GM23248 (cell line): ENCODE results near the gene ATP11C. TPM values are rescaled to one million over a fixed set of nuclear protein-coding genes. Genes with fewer than 3 reads are reported as not detected.

Experiments used
- DNase-seq: peaks from one replicate; pipeline ENCODE4 v3.0.0-alpha.2; 2015
- H2AFZ ChIP-seq: fragments of 200-600 bp; sonication (generic); 2 replicates; pipeline ENCODE4 v1.6.1; 2016; ENCODE audit warnings: antibody characterized with exemption
- H3F3A ChIP-seq: fragments of 200-600 bp; sonication (generic); 2 replicates; pipeline ENCODE4 v1.6.1; 2016; ENCODE audit warnings: mild to moderate bottlenecking, antibody characterized with exemption, mixed run types; ENCODE audit not compliant: insufficient read depth
- H3K27ac ChIP-seq: fragments of 200-600 bp; sonication (generic); 2 replicates; pipeline ENCODE4 v1.5.1; 2016; ENCODE audit warnings: mild to moderate bottlenecking
- H3K27me3 ChIP-seq: fragments of 200-600 bp; sonication (generic); replicated peaks from 2 replicates; pipeline ENCODE4 v1.6.1; 2016; ENCODE audit warnings: mild to moderate bottlenecking; ENCODE audit not compliant: insufficient read depth
- H3K36me3 ChIP-seq: fragments of 200-600 bp; sonication (generic); 2 replicates; pipeline ENCODE4 v1.6.1; 2016; ENCODE audit warnings: low read depth, mild to moderate bottlenecking
- H3K4me1 ChIP-seq: fragments of 200-600 bp; sonication (generic); 2 replicates; pipeline ENCODE4 v1.6.1; 2016; ENCODE audit warnings: mild to moderate bottlenecking; ENCODE audit not compliant: insufficient read depth
- H3K4me2 ChIP-seq: fragments of 200-600 bp; sonication (generic); one replicate; pipeline ENCODE4 v1.6.1; 2016; ENCODE audit warnings: mild to moderate bottlenecking; ENCODE audit not compliant: unreplicated experiment
- H3K4me3 ChIP-seq: fragments of 200-600 bp; sonication (generic); 2 replicates; pipeline ENCODE4 v1.5.1; 2016; ENCODE audit warnings: mild to moderate bottlenecking
- H3K79me2 ChIP-seq: fragments of 200-600 bp; sonication (generic); 2 replicates; pipeline ENCODE4 v1.6.1; 2016; ENCODE audit warnings: mild to moderate bottlenecking; ENCODE audit not compliant: insufficient read depth
- H3K9ac ChIP-seq: fragments of 200-600 bp; sonication (generic); 2 replicates; pipeline ENCODE4 v1.6.1; 2016; ENCODE audit warnings: mild to moderate bottlenecking
- H3K9me2 ChIP-seq: fragments of 200-600 bp; sonication (generic); 2 replicates; pipeline ENCODE4 v1.6.1; 2016; ENCODE audit warnings: mixed run types, mild to moderate bottlenecking, moderate library complexity; ENCODE audit not compliant: insufficient read depth
- H3K9me3 ChIP-seq: fragments of 200-600 bp; sonication (generic); one replicate; pipeline ENCODE4 v1.6.1; 2017; ENCODE audit warnings: low read depth
- H4K20me1 ChIP-seq: fragments of 200-600 bp; sonication (generic); 2 replicates; pipeline ENCODE4 v1.6.0; 2016; ENCODE audit not compliant: insufficient read depth
- EZH2 ChIP-seq: fragments of 200-600 bp; sonication (generic); IDR thresholded peaks from 2 replicates; pipeline ENCODE4 v1.6.1; 2018; ENCODE audit warnings: antibody characterized with exemption, mild to moderate bottlenecking; ENCODE audit not compliant: insufficient read depth, poor library complexity, severe bottlenecking
- EZH2phosphoT487 ChIP-seq: fragments of 200-600 bp; sonication (generic); IDR thresholded peaks from 2 replicates; pipeline ENCODE4 v1.6.1; 2018; ENCODE audit warnings: antibody characterized with exemption, moderate library complexity, mild to moderate bottlenecking, low read depth; ENCODE audit not compliant: insufficient read depth
- WGBS, 2 experiments: methylation state at CpG; one replicate each; pipeline ENCODE4 v1.1.6; 2015 to 2017; ENCODE audit warnings: low lambda C conversion rate in 2 of 2, low coverage in 1 of 2; ENCODE audit errors: missing lambda C conversion rate in 2 of 2; 5-methylcytosine and 5-hydroxymethylcytosine counted together
- in situ Hi-C: fragments of 300-500 bp; cut with MboI; formaldehyde crosslinking; loops from 2 replicates; pipeline ENCODE4 v1.15.0; 2020
- polyA plus RNA-seq: library from polyadenylated mRNA; unstranded; fragments of >200 nt; fragmentation: Nextera tagmentation; extraction: Ambion mirVana; gene quantifications from 2 replicates; pipeline ENCODE4 v1.2.1, GENCODE V29; 2016
- total RNA-seq: library from RNA; depleted of rRNA; stranded (reverse); fragments of >200 nt; shearing (Covaris generic); gene quantifications from 2 replicates; pipeline ENCODE4 v1.2.3, GENCODE V29; 2014

Gene ATP11C
- total and polyA plus RNA-seq, 2 experiments from 2014 or later: 8.5 to 26.2 TPM

DNA sequence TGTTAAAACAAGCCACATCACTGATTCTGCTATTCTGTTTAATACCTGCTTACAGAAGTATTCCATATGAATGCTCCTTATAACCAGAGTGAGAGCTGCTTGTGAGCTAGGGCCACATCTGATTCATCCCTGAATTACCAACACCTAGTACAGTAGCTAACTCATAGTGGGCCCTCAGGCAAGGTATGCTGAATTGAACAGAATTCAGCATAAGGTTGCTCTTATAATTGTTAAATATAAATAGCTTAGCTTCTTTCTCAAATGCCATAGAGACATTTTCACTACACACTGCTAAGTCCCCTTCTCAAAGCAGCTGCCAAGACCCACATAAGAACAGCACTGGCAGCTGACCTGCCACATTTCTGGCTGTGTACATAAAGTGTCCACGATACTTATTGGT lies 197.9 kb downstream of the ATP11C start:
- 100% methylated on average over 1 of the region's 1 CpG for WGBS, 2 experiments

DNA sequence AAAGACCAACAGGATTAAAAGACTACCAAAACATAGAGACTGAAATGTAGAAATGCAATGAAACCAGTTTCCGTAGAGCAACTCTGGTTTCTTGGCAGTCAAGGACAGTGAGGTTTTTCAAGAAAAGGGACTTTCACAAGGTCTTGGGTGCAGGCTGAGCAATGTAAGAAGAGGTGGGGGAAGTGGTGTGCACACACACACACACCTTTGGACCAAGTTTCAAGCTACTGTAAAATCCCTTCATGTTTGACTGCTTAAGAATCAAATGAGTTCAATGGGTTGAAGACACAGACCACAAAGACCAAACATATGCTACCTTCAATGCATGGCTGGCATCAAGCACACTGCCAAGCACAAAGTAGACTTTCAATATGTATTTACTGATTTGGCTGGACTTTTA lies 207.1 kb downstream of the ATP11C start:
- no peak for TF ChIP-seq EZH2
- WGBS, 2 experiments: 100% methylated on average over 1 of the region's 1 CpG
- Histone ChIP-seq H3K4me3 (no peak overlapping the region), H3K9ac (no peak overlapping the region), H3K79me2 (no peaks in the 10 kb centered on the region), H4K20me1 (no peaks in the 10 kb centered on the region), H3F3A (no peaks in the 10 kb centered on the region), H3K9me3 (no peaks in the 10 kb centered on the region), H3K4me1 (no peaks in the 10 kb centered on the region), H3K27ac (no peak overlapping the region), H3K9me2 (no peaks in the 10 kb centered on the region), H3K4me2 (no peak overlapping the region), H3K27me3 (no peaks in the 10 kb centered on the region), H2AFZ (no peak overlapping the region), H3K36me3 (no peaks in the 10 kb centered on the region)
- in situ Hi-C loops: no loop called here
- DNase-seq: no peak

More for the DNA sequence above, 197.9 kb downstream of the ATP11C start:
- no peak overlapping the region for H3K4me3 ChIP-seq
- no peaks in the 10 kb centered on the region for H3K79me2 ChIP-seq
- H2AFZ ChIP-seq: no peak overlapping the region
- H3K27ac ChIP-seq: no peak overlapping the region
- H3F3A ChIP-seq: peaks cover 14% of the 10 kb centered on the region; the same call in 1 of the 2 replicates
- H3K9me2 ChIP-seq: no peaks in the 10 kb centered on the region
- peaks cover 16% of the 10 kb centered on the region for H3K4me1 ChIP-seq
- no peaks in the 10 kb centered on the region for H3K9me3 ChIP-seq
- TF ChIP-seq EZH2phosphoT487 (no peak), EZH2 (no peak)
- H3K9ac ChIP-seq: no peak overlapping the region
- no peak for DNase-seq
- no peak overlapping the region for H3K4me2 ChIP-seq
- in situ Hi-C loops: no loop called here
- H3K36me3 ChIP-seq: no peaks in the 10 kb centered on the region; the same call in 1 of the 2 replicates
- H3K27me3 ChIP-seq: no peaks in the 10 kb centered on the region
- no peaks in the 10 kb centered on the region for H4K20me1 ChIP-seq

DNA sequence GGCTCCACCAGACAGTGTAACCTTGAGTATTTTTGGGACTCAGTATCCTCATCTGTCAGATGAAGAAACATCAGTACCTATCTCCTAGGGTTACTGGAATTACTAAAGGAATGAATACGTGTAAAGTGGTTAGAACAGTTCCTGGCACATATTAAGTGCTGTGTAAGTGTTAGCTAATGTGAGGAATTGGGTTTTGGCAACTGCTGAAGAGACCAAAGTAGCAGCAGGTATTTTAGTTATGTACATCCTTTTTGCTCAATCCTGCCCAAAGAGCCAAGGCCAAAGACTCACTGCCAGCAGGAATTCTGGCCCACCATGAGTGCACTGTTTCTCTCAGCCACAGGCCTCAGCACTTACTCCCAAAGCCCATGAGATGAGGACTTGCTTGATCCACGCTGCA lies 208.2 kb downstream of the ATP11C start:
- Histone ChIP-seq H4K20me1 (no peaks in the 10 kb centered on the region), H2AFZ (no peak overlapping the region), H3K36me3 (no peaks in the 10 kb centered on the region), H3K9me3 (no peaks in the 10 kb centered on the region), H3K4me1 (0 out of 2 replicates have a peak, but pooled peaks cover 3% of the 10 kb centered on the region), H3K9ac (no peak overlapping the region), H3K27me3 (no peaks in the 10 kb centered on the region), H3F3A (no peaks in the 10 kb centered on the region), H3K27ac (no peak overlapping the region), H3K4me3 (no peak overlapping the region), H3K4me2 (no peak overlapping the region), H3K9me2 (no peaks in the 10 kb centered on the region), H3K79me2 (no peaks in the 10 kb centered on the region)
- WGBS, 2 experiments: 96 to 100% methylated on average over 2 of the region's 2 CpGs
- TF ChIP-seq EZH2 (no peak), EZH2phosphoT487 (no peak)
- in situ Hi-C loops: no loop called here
- DNase-seq: no peak

DNA sequence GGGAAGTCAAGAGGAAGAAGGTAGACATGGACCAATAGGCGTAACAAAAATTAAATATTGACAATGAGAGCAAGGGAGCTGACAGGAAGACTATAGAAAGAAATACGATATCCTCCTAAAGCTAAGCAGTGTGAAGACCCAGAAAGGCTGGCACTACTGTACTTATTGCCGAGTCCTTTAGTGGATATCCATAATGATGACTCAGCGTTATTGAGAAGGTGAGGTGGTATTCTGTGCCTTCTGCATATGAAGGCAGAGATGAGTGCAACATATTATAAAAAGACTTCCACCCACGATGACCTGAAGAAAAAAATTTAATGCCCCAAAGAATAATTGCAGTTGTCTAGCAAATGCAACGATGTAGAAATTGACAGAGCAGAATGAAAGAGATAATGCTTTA lies 211.9 kb downstream of the ATP11C start:
- H3K79me2 ChIP-seq: no peaks in the 10 kb centered on the region
- no peaks in the 10 kb centered on the region for H3K36me3 ChIP-seq
- 99 to 100% methylated on average over 6 of the region's 6 CpGs for WGBS, 2 experiments
- H3K4me2 ChIP-seq: no peak overlapping the region
- no peaks in the 10 kb centered on the region for H3K9me3 ChIP-seq
- H3F3A ChIP-seq: no peaks in the 10 kb centered on the region
- DNase-seq: no peak
- in situ Hi-C loops: no loop called here
- H3K4me1 ChIP-seq: 0 out of 2 replicates have a peak, but pooled peaks cover 3% of the 10 kb centered on the region
- no peak overlapping the region for H2AFZ ChIP-seq
- H4K20me1 ChIP-seq: no peaks in the 10 kb centered on the region
- H3K27ac ChIP-seq: no peak overlapping the region
- no peak overlapping the region for H3K4me3 ChIP-seq
- no peaks in the 10 kb centered on the region for H3K9me2 ChIP-seq
- TF ChIP-seq EZH2 (no peak), EZH2phosphoT487 (no peak)
- H3K27me3 ChIP-seq: no peaks in the 10 kb centered on the region
- H3K9ac ChIP-seq: no peak overlapping the region

- no peaks in the 10 kb centered on the region for H3F3A ChIP-seq
- no peak overlapping the region for H3K4me3 ChIP-seq
- H4K20me1 ChIP-seq: no peaks in the 10 kb centered on the region
- H3K4me1 ChIP-seq: 0 out of 2 replicates have a peak, but pooled peaks cover 3% of the 10 kb centered on the region
- TF ChIP-seq EZH2phosphoT487 (no peak), EZH2 (no peak)
- H3K9me2 ChIP-seq: no peaks in the 10 kb centered on the region
- no peaks in the 10 kb centered on the region for H3K36me3 ChIP-seq
- DNase-seq: peak; percentile 1
- no peak overlapping the region for H3K4me2 ChIP-seq
- H3K9me3 ChIP-seq: no peaks in the 10 kb centered on the region
- H3K9ac ChIP-seq: no peak overlapping the region
- H2AFZ ChIP-seq: no peak overlapping the region
- H3K27me3 ChIP-seq: no peaks in the 10 kb centered on the region
- in situ Hi-C loops: no loop called here
- H3K27ac ChIP-seq: no peak overlapping the region
- no peaks in the 10 kb centered on the region for H3K79me2 ChIP-seq
- 74 to 97% methylated on average over 3 to 5 of the region's 5 CpGs for WGBS, 2 experiments
Measured at GRCh38 chrX:139720136-139720535, 212.7 kb downstream of the ATP11C start.
